HCT116 (cell line): ENCODE results near the gene MLX. TPM values are rescaled to one million over a fixed set of nuclear protein-coding genes. Genes with fewer than 3 reads are reported as not detected.

Experiments used
- ATAC-seq: fragments of 200-7000 bp; cut with Tn5 transposase; 2 replicates; pipeline ENCODE4 v1.9.1; 2020; ENCODE audit warnings: mild to moderate bottlenecking, moderate library complexity
- BruUV-seq: library from RNA; stranded (reverse); fragments of 400-500 nt; replicated peaks from 2 replicates; lab custom pipeline; 2021; lab: Mats Ljungman, UMichigan
- CTCF ChIA-PET: fragments of 300-600 bp; sonication (Branson Sonifier 250); formaldehyde crosslinking; loops from one replicate; lab custom pipeline; 2021; ENCODE audit warnings: antibody characterized with exemption; lab: Charles Lee
- POLR2A ChIA-PET: fragments of 300-600, 350-600 bp; sonication (Branson Sonifier 250); formaldehyde crosslinking; loops from one replicate; lab custom pipeline; 2021; ENCODE audit warnings: antibody characterized with exemption; lab: Charles Lee
- RAD21 ChIA-PET, 2 experiments: fragments of 300-600 bp; sonication (Branson Sonifier 250); formaldehyde crosslinking; loops; one replicate each; lab custom pipeline; 2023; ENCODE audit warnings: low total read pairs in 2 of 2; ENCODE audit not compliant: uncharacterized antibody in 2 of 2, unreplicated experiment in 2 of 2, low non-redundant PET in 1 of 2; lab: Charles Lee
- DNase-seq: peaks from one replicate; pipeline ENCODE4 v3.0.0-alpha.2; 2010; ENCODE audit warnings: low read depth, low spot score
- H2AFZ ChIP-seq: fragments of 200-600 bp; shearing (Covaris generic), sonication (generic); 2 replicates; pipeline ENCODE4 v1.6.1; 2017; ENCODE audit warnings: low read depth, mixed run types, mixed read lengths, antibody characterized with exemption, low read length; ENCODE audit not compliant: poor library complexity, severe bottlenecking
- H3K27ac ChIP-seq: 2 replicates; pipeline ENCODE4 v1.5.1; 2012; ENCODE audit warnings: low read depth, low read length
- H3K27me3 ChIP-seq: fragments of 200-600 bp; sonication (generic); 2 replicates; pipeline ENCODE4 v1.6.1; 2016; ENCODE audit warnings: mixed run types, low read length, mixed read lengths; ENCODE audit not compliant: insufficient read depth
- H3K36me3 ChIP-seq, 2 experiments: fragments of 200-500 bp in 1 of 2; fragments of 200-600 bp in 1 of 2; sonication (Bioruptor generic) in 1 of 2; sonication (generic) in 1 of 2; 2 replicates each; pipeline versions ENCODE4 v1.5.1 to v1.6.1; 2014 to 2016; ENCODE audit warnings: low read length in 2 of 2, inconsistent platforms in 1 of 2, mixed read lengths in 1 of 2, mixed run types in 1 of 2; ENCODE audit not compliant: insufficient read depth in 2 of 2, control insufficient read depth in 1 of 2
- H3K4me1 ChIP-seq, 2 experiments: fragments of 200-600 bp in 1 of 2; sonication (generic) in 1 of 2; 2 replicates each; pipeline versions ENCODE4 v1.5.1 to v1.6.1; 2012 to 2017; ENCODE audit warnings: low read length in 2 of 2, inconsistent platforms in 1 of 2, mild to moderate bottlenecking in 1 of 2, mixed read lengths in 1 of 2, mixed run types in 1 of 2, moderate library complexity in 1 of 2; ENCODE audit not compliant: insufficient read depth in 2 of 2, control insufficient read depth in 1 of 2
- H3K4me2 ChIP-seq: fragments of 200-600 bp; sonication (generic); 2 replicates; pipeline ENCODE4 v1.6.1; 2017; ENCODE audit warnings: mixed run types, low read length, mixed read lengths
- H3K4me3 ChIP-seq, 2 experiments: fragments of 200-600 bp in 1 of 2; sonication (generic) in 1 of 2; replicated peaks in 1 of 2; 2 replicates each; pipeline ENCODE4 v1.5.1; 2011 to 2016; ENCODE audit warnings: low read length in 2 of 2, control low read depth in 1 of 2, low read depth in 1 of 2, mild to moderate bottlenecking in 1 of 2, mixed read lengths in 1 of 2, mixed run types in 1 of 2
- H3K79me2 ChIP-seq: fragments of 200-600 bp; sonication (generic); 2 replicates; pipeline ENCODE4 v1.6.1; 2017; ENCODE audit warnings: mild to moderate bottlenecking, mixed run types, low read length, moderate library complexity, mixed read lengths; ENCODE audit not compliant: insufficient read depth
- H3K9ac ChIP-seq: fragments of 200-600 bp; sonication (generic); 2 replicates; pipeline ENCODE4 v1.6.1; 2016; ENCODE audit warnings: low read length, mixed read lengths
- H3K9me2 ChIP-seq: fragments of 200-600 bp; sonication (generic), shearing (Covaris generic); 2 replicates; pipeline ENCODE4 v1.6.1; 2017; ENCODE audit warnings: mixed run types, mild to moderate bottlenecking, moderate library complexity; ENCODE audit not compliant: insufficient read depth
- H3K9me3 ChIP-seq, 2 experiments: fragments of 200-500 bp in 1 of 2; fragments of 200-600 bp in 1 of 2; sonication (Bioruptor generic) in 1 of 2; sonication (generic) in 1 of 2; 2 replicates each; pipeline ENCODE4 v1.6.1; 2014 to 2017; ENCODE audit warnings: low read length in 2 of 2, mixed read lengths in 2 of 2, inconsistent platforms in 1 of 2, low read depth in 1 of 2, mild to moderate bottlenecking in 1 of 2, mixed run types in 1 of 2, moderate library complexity in 1 of 2; ENCODE audit not compliant: control insufficient read depth in 1 of 2, insufficient read depth in 1 of 2
- H4K20me1 ChIP-seq: fragments of 200-600 bp; sonication (generic), shearing (Covaris generic); 2 replicates; pipeline ENCODE4 v1.6.1; 2017; ENCODE audit warnings: mixed run types, mild to moderate bottlenecking, moderate library complexity; ENCODE audit not compliant: insufficient read depth
- ATF3 ChIP-seq: IDR thresholded peaks from 2 replicates; pipeline ENCODE4 v1.6.1; 2012
- CEBPB ChIP-seq: IDR thresholded peaks from 2 replicates; pipeline ENCODE4 v1.6.1; 2012; ENCODE audit warnings: low read depth
- EGR1 ChIP-seq: IDR thresholded peaks from 2 replicates; pipeline ENCODE4 v1.6.1; 2012; ENCODE audit warnings: low read depth
- ELF1 ChIP-seq: IDR thresholded peaks from 2 replicates; pipeline ENCODE4 v1.6.1; 2012; ENCODE audit warnings: low read depth, borderline replicate concordance
- JUND ChIP-seq: IDR thresholded peaks from 2 replicates; pipeline ENCODE4 v1.6.1; 2012
- POLR2AphosphoS5 ChIP-seq: IDR thresholded peaks from 2 replicates; pipeline ENCODE4 v1.6.1; 2011; ENCODE audit warnings: mild to moderate bottlenecking, low read depth, low read length, moderate library complexity
- RAD21 ChIP-seq: IDR thresholded peaks from 2 replicates; pipeline ENCODE4 v1.6.1; 2012; ENCODE audit warnings: low read depth, mild to moderate bottlenecking
- REST ChIP-seq: IDR thresholded peaks from 2 replicates; pipeline ENCODE4 v1.6.1; 2012; ENCODE audit warnings: low read depth
- SIN3A ChIP-seq: IDR thresholded peaks from 2 replicates; pipeline ENCODE4 v1.6.1; 2012; ENCODE audit warnings: low read depth
- ZFX ChIP-seq: fragments of 450-650 bp; IDR thresholded peaks from 2 replicates; pipeline ENCODE4 v1.6.1; 2017
- intact Hi-C: fragments of 100-400 bp; cut with micrococcal nuclease; formaldehyde crosslinking; loops from 2 replicates; pipeline ENCODE4 v1.10.0; 2022
- total RNA-seq: library from RNA; stranded (reverse); gene quantifications from one replicate; pipeline ENCODE4 v1.2.1, GENCODE V29; 2021; ENCODE audit not compliant: unreplicated experiment

The MLX gene
- total RNA-seq, 1 experiment from 2014 or later, result 47.9 TPM

- H3K9ac ChIP-seq, result no peak overlapping the region; the same call in 1 of the 2 replicates
- H3K27ac ChIP-seq, result peak overlapping the region; percentile 89
- no peaks in the 10 kb centered on the region for H3K27me3 ChIP-seq
- no peak overlapping the region for H3K4me3 ChIP-seq
- H3K9me3 ChIP-seq, result no peaks in the 10 kb centered on the region
- BruUV-seq, result no TSS peak
- POLR2A ChIA-PET, result interaction anchor here (1.4 kb wide), 1 partner anchor 13 kb away, joined by 4 read pairs; no protein-coding TSS in a partner anchor
- peaks cover 55% of the 10 kb centered on the region for H3K79me2 ChIP-seq
- RAD21 ChIA-PET, result no interaction called here
- DNase-seq (no peak), ATAC-seq (no peak)
- H4K20me1 ChIP-seq, result no peaks in the 10 kb centered on the region
- intact Hi-C loops, result no loop called here
- peaks cover 23 to 51% of the 10 kb centered on the region in 2 experiments for H3K4me1 ChIP-seq
- no peaks in the 10 kb centered on the region for H3K9me2 ChIP-seq
- CTCF ChIA-PET, result no interaction called here
- peaks cover 27 to 47% of the 10 kb centered on the region in 2 experiments for H3K36me3 ChIP-seq
- H3K4me2 ChIP-seq, result peak overlapping the region; percentile 99; the same call in 1 of the 2 replicates
- TF ChIP-seq RAD21, result no peak
- no peak overlapping the region for H2AFZ ChIP-seq
Measured at GRCh38 chr17:42565523-42566214, 1.2 kb upstream of the MLX start.

- RAD21 ChIA-PET, result no interaction called here
Measured at GRCh38 chr17:42566215-42566882, 551 bp upstream of the MLX start.

More at GRCh38 chr17:42566215-42566882, 551 bp upstream of the MLX start:
- peak overlapping the region; percentile 79 for H3K9ac ChIP-seq
- H3K4me3 ChIP-seq, result peak overlapping the region; percentile 92 to 99
- ATAC-seq, result no peak
- peak overlapping the region; percentile 99 for H3K4me2 ChIP-seq
- peaks cover 56% of the 10 kb centered on the region for H3K79me2 ChIP-seq
- peaks cover 22 to 49% of the 10 kb centered on the region in 2 experiments for H3K4me1 ChIP-seq
- BruUV-seq, result no TSS peak
- H3K36me3 ChIP-seq, result peaks cover 28 to 48% of the 10 kb centered on the region in 2 experiments
- no peak for TF ChIP-seq CEBPB
- TF ChIP-seq ZFX, result peak; percentile 54; the same call in 1 of the 2 replicates
- no peak for TF ChIP-seq ELF1
- no peak for TF ChIP-seq ATF3
- no peak for TF ChIP-seq SIN3A
- no peak for TF ChIP-seq POLR2AphosphoS5
- no peak for TF ChIP-seq JUND
- TF ChIP-seq REST, result no peak
- no peak for TF ChIP-seq EGR1
- TF ChIP-seq, all 23 proteins: peak for 1
- H3K27me3 ChIP-seq, result no peaks in the 10 kb centered on the region
- CTCF ChIA-PET, result interaction anchor here (1.9 kb wide), 1 partner anchor 12 kb away, joined by 5 read pairs; no protein-coding TSS in a partner anchor
- H3K9me2 ChIP-seq, result no peaks in the 10 kb centered on the region
- intact Hi-C loops, result no loop called here
- POLR2A ChIA-PET, result interaction anchor here (1.4 kb wide), 1 partner anchor 12 kb away, joined by 4 read pairs; no protein-coding TSS in a partner anchor
- H3K9me3 ChIP-seq, result no peaks in the 10 kb centered on the region
- H4K20me1 ChIP-seq, result peaks cover under 1% of the 10 kb centered on the region; the same call in 1 of the 2 replicates
- H2AFZ ChIP-seq, result no peak overlapping the region
- no peak for DNase-seq
- H3K27ac ChIP-seq, result peak overlapping the region; percentile 89
